HCT116 (cell line): ENCODE measurements around the gene APOBEC3B. TPM values are rescaled to one million over a fixed set of nuclear protein-coding genes. Genes with fewer than 3 reads are reported as not detected.
A peak's percentile ranks its signal among the peaks of the same experiment; 100 is the strongest.
"Not testable (repeated sequence)": the region's sequence is repeated elsewhere in the genome, so short reads cannot be mapped to it uniquely, and the experiment has no call there.

ENCODE experiments used
- ATAC-seq: fragments of 200-7000 bp; cut with Tn5 transposase; 2 replicates; pipeline ENCODE4 v1.9.1; 2020; ENCODE audit warnings: mild to moderate bottlenecking, moderate library complexity
- BruUV-seq: library from RNA; stranded (reverse); fragments of 400-500 nt; replicated peaks from 2 replicates; lab custom pipeline; 2021; lab: Mats Ljungman, UMichigan
- CTCF ChIA-PET: fragments of 300-600 bp; sonication (Branson Sonifier 250); formaldehyde crosslinking; loops from one replicate; lab custom pipeline; 2021; ENCODE audit warnings: antibody characterized with exemption; lab: Charles Lee
- POLR2A ChIA-PET: fragments of 300-600, 350-600 bp; sonication (Branson Sonifier 250); formaldehyde crosslinking; loops from one replicate; lab custom pipeline; 2021; ENCODE audit warnings: antibody characterized with exemption; lab: Charles Lee
- RAD21 ChIA-PET, 2 experiments: fragments of 300-600 bp; sonication (Branson Sonifier 250); formaldehyde crosslinking; loops; one replicate each; lab custom pipeline; 2023; ENCODE audit warnings: low total read pairs in 2 of 2; ENCODE audit not compliant: uncharacterized antibody in 2 of 2, unreplicated experiment in 2 of 2, low non-redundant PET in 1 of 2; lab: Charles Lee
- DNase-seq: peaks from one replicate; pipeline ENCODE4 v3.0.0-alpha.2; 2010; ENCODE audit warnings: low read depth, low spot score
- H2AFZ ChIP-seq: fragments of 200-600 bp; shearing (Covaris generic), sonication (generic); 2 replicates; pipeline ENCODE4 v1.6.1; 2017; ENCODE audit warnings: low read depth, mixed run types, mixed read lengths, antibody characterized with exemption, low read length; ENCODE audit not compliant: poor library complexity, severe bottlenecking
- H3K27ac ChIP-seq: 2 replicates; pipeline ENCODE4 v1.5.1; 2012; ENCODE audit warnings: low read depth, low read length
- H3K27me3 ChIP-seq: fragments of 200-600 bp; sonication (generic); 2 replicates; pipeline ENCODE4 v1.6.1; 2016; ENCODE audit warnings: mixed run types, low read length, mixed read lengths; ENCODE audit not compliant: insufficient read depth
- H3K36me3 ChIP-seq, 2 experiments: fragments of 200-500 bp in 1 of 2; fragments of 200-600 bp in 1 of 2; sonication (Bioruptor generic) in 1 of 2; sonication (generic) in 1 of 2; 2 replicates each; pipeline versions ENCODE4 v1.5.1 to v1.6.1; 2014 to 2016; ENCODE audit warnings: low read length in 2 of 2, inconsistent platforms in 1 of 2, mixed read lengths in 1 of 2, mixed run types in 1 of 2; ENCODE audit not compliant: insufficient read depth in 2 of 2, control insufficient read depth in 1 of 2
- H3K4me1 ChIP-seq, 2 experiments: fragments of 200-600 bp in 1 of 2; sonication (generic) in 1 of 2; 2 replicates each; pipeline versions ENCODE4 v1.5.1 to v1.6.1; 2012 to 2017; ENCODE audit warnings: low read length in 2 of 2, inconsistent platforms in 1 of 2, mild to moderate bottlenecking in 1 of 2, mixed read lengths in 1 of 2, mixed run types in 1 of 2, moderate library complexity in 1 of 2; ENCODE audit not compliant: insufficient read depth in 2 of 2, control insufficient read depth in 1 of 2
- H3K4me2 ChIP-seq: fragments of 200-600 bp; sonication (generic); 2 replicates; pipeline ENCODE4 v1.6.1; 2017; ENCODE audit warnings: mixed run types, low read length, mixed read lengths
- H3K4me3 ChIP-seq, 2 experiments: fragments of 200-600 bp in 1 of 2; sonication (generic) in 1 of 2; replicated peaks in 1 of 2; 2 replicates each; pipeline ENCODE4 v1.5.1; 2011 to 2016; ENCODE audit warnings: low read length in 2 of 2, control low read depth in 1 of 2, low read depth in 1 of 2, mild to moderate bottlenecking in 1 of 2, mixed read lengths in 1 of 2, mixed run types in 1 of 2
- H3K79me2 ChIP-seq: fragments of 200-600 bp; sonication (generic); 2 replicates; pipeline ENCODE4 v1.6.1; 2017; ENCODE audit warnings: mild to moderate bottlenecking, mixed run types, low read length, moderate library complexity, mixed read lengths; ENCODE audit not compliant: insufficient read depth
- H3K9ac ChIP-seq: fragments of 200-600 bp; sonication (generic); 2 replicates; pipeline ENCODE4 v1.6.1; 2016; ENCODE audit warnings: low read length, mixed read lengths
- H3K9me2 ChIP-seq: fragments of 200-600 bp; sonication (generic), shearing (Covaris generic); 2 replicates; pipeline ENCODE4 v1.6.1; 2017; ENCODE audit warnings: mixed run types, mild to moderate bottlenecking, moderate library complexity; ENCODE audit not compliant: insufficient read depth
- H3K9me3 ChIP-seq, 2 experiments: fragments of 200-500 bp in 1 of 2; fragments of 200-600 bp in 1 of 2; sonication (Bioruptor generic) in 1 of 2; sonication (generic) in 1 of 2; 2 replicates each; pipeline ENCODE4 v1.6.1; 2014 to 2017; ENCODE audit warnings: low read length in 2 of 2, mixed read lengths in 2 of 2, inconsistent platforms in 1 of 2, low read depth in 1 of 2, mild to moderate bottlenecking in 1 of 2, mixed run types in 1 of 2, moderate library complexity in 1 of 2; ENCODE audit not compliant: control insufficient read depth in 1 of 2, insufficient read depth in 1 of 2
- H4K20me1 ChIP-seq: fragments of 200-600 bp; sonication (generic), shearing (Covaris generic); 2 replicates; pipeline ENCODE4 v1.6.1; 2017; ENCODE audit warnings: mixed run types, mild to moderate bottlenecking, moderate library complexity; ENCODE audit not compliant: insufficient read depth
- CBX3 ChIP-seq: IDR thresholded peaks from 2 replicates; pipeline ENCODE4 v1.6.1; 2012; ENCODE audit warnings: low read depth
- CEBPB ChIP-seq: IDR thresholded peaks from 2 replicates; pipeline ENCODE4 v1.6.1; 2012; ENCODE audit warnings: low read depth
- EGR1 ChIP-seq: IDR thresholded peaks from 2 replicates; pipeline ENCODE4 v1.6.1; 2012; ENCODE audit warnings: low read depth
- POLR2AphosphoS5 ChIP-seq: IDR thresholded peaks from 2 replicates; pipeline ENCODE4 v1.6.1; 2011; ENCODE audit warnings: mild to moderate bottlenecking, low read depth, low read length, moderate library complexity
- intact Hi-C: fragments of 100-400 bp; cut with micrococcal nuclease; formaldehyde crosslinking; loops from 2 replicates; pipeline ENCODE4 v1.10.0; 2022
- total RNA-seq: library from RNA; stranded (reverse); gene quantifications from one replicate; pipeline ENCODE4 v1.2.1, GENCODE V29; 2021; ENCODE audit not compliant: unreplicated experiment
- TF ChIP-seq, protein P1 (sequence below): IDR thresholded peaks from 2 replicates; pipeline ENCODE4 v1.6.1; 2012

Gene APOBEC3B
- total RNA-seq, 1 experiment from 2014 or later, result 10.3 TPM

DNA sequence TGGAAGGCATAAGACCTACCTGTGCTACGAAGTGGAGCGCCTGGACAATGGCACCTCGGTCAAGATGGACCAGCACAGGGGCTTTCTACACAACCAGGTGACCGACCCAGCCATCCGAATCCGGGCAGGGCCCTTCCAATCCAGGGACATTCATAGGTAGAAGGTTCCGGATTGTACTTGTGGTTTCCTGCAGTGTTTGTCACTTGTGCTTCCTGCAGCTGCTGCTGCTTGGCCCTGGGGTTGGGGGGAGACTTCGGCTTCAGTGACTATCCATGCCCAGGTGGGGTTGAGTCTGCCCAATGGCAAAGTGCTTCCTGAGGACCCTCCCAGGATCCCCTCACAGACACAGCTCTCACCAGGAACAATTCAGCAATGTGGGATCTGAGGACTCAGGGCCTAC, 22.6 kb upstream of the APOBEC3B start (continued):
- TF ChIP-seq, protein P1, sequence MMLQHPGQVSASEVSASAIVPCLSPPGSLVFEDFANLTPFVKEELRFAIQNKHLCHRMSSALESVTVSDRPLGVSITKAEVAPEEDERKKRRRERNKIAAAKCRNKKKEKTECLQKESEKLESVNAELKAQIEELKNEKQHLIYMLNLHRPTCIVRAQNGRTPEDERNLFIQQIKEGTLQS, result no peak
- TF ChIP-seq POLR2AphosphoS5 (no peak), CEBPB (no peak), EGR1 (no peak), CBX3 (no peak)
- TF ChIP-seq, all 23 proteins: peak for 0

DNA sequence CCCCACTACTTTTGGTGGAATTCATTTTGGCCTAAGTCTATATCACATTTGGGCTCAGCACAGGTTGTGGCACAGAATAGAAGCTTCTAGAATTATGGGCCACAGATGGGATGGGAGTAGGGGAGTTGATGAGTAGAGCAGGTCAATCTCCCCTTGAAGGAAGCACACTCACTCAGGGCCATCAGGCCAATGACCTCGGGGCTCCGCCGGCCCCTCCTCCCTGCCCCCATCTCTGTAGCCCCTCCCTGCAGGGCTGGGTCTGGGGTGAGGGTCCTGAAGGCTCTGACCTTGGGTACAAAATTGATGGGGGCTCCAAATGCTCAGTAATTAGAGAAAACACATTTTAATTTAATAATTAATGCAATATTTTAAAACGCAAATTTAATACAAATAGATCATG, 21.5 kb upstream of the APOBEC3B start:
- POLR2A ChIA-PET, result not testable (repeated sequence)

DNA sequence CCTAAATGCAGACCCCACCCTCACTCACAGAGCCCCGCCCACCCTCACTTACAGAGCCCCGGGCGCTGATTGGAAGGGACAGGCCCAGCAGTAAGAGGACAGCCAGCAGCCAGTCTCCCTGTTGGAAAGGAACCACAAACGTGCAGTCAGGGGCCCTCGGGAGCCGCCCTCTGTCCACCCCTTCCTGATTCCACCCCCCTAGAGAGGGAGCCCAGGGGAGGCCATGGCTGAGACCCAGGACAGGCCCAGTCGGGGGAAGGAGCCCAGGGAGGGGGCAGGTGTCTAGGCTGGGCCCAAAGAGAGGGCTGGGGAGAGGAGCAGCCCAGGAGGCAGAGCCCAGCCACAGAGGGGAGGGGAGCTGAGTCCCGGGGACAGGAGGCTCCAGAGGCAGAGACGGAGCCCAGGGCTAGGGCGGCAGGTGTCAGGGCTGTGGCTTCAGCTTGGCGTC, 18.8 kb upstream of the APOBEC3B start:
- H3K4me3 ChIP-seq, H3K27ac ChIP-seq, intact Hi-C loops, RAD21 ChIA-PET, H3K27me3 ChIP-seq, POLR2A ChIA-PET, H3K4me1 ChIP-seq, H3K9ac ChIP-seq, H2AFZ ChIP-seq, H3K4me2 ChIP-seq, H4K20me1 ChIP-seq, H3K36me3 ChIP-seq, CTCF ChIA-PET, H3K9me3 ChIP-seq, BruUV-seq, DNase-seq, H3K79me2 ChIP-seq, H3K9me2 ChIP-seq: not testable (repeated sequence)
- ATAC-seq, result peak; percentile 63

More for the DNA sequence above, 21.5 kb upstream of the APOBEC3B start:
- ATAC-seq, H3K9me2 ChIP-seq, intact Hi-C loops, H3K4me1 ChIP-seq, H2AFZ ChIP-seq, H3K27ac ChIP-seq, H3K27me3 ChIP-seq, H3K9ac ChIP-seq, H3K4me3 ChIP-seq, RAD21 ChIA-PET, CTCF ChIA-PET, H3K9me3 ChIP-seq, BruUV-seq, DNase-seq, H3K36me3 ChIP-seq, H4K20me1 ChIP-seq, H3K4me2 ChIP-seq, H3K79me2 ChIP-seq: not testable (repeated sequence)
